Measurements from ENCODE around the gene ASRGL1. TPM values are rescaled to one million over a fixed set of nuclear protein-coding genes. Genes with fewer than 3 reads are reported as not detected.

ASRGL1 gene
- total RNA-seq, 1 experiment from 2014 or later, result 31.1 TPM

GRCh38 chr11:62400281-62400680, 63.0 kb downstream of the ASRGL1 start:
- H3K27ac Mint-ChIP-seq, result no peak overlapping the region
- no peak overlapping the region for H2BK15ac ChIP-seq (ENCODE audit: low read depth, low read length)
- no peaks in the 10 kb centered on the region; a peak in 1 of 7 replicates for H3K36me3 Mint-ChIP-seq (ENCODE audit: insufficient read depth in 1 of 3, low read depth in 3 of 3)

More at GRCh38 chr11:62400281-62400680, 63.0 kb downstream of the ASRGL1 start:
- DNase-seq, result no peak
- Histone ChIP-seq H3K56ac (ENCODE audit: insufficient read length, low read depth, low read length) (no peak overlapping the region), H4K8ac (replicated peaks; ENCODE audit: insufficient read length, low read depth, low read length) (no peak overlapping the region), H2BK12ac (ENCODE audit: insufficient read length, low read depth, low read length) (no peak overlapping the region), H3K23ac (ENCODE audit: insufficient read length, low read depth, low read length) (no peak overlapping the region), H4K20me1 (ENCODE audit: control insufficient read depth, insufficient read depth, insufficient read length) (no peaks in the 10 kb centered on the region), H4K5ac (ENCODE audit: insufficient read length, low read depth, low read length) (no peak overlapping the region), H2AFZ (ENCODE audit: low read length) (no peak overlapping the region), H4K91ac (ENCODE audit: insufficient read length, low read depth, low read length) (no peak overlapping the region), H3K9me3 (ENCODE audit: control insufficient read depth, low read depth, low read length) (no peaks in the 10 kb centered on the region), H3K27me3 (ENCODE audit: insufficient read depth, low read length) (no peaks in the 10 kb centered on the region), H3T11ph (ENCODE audit: low read length) (no peak overlapping the region), H3K4me1 (ENCODE audit: insufficient read depth, low read length) (peaks cover 2% of the 10 kb centered on the region; the same call in 1 of the 2 replicates), H3K79me1 (ENCODE audit: insufficient read depth, low read depth, low read length, poor library complexity, severe bottlenecking) (no peaks in the 10 kb centered on the region), H2AK5ac (ENCODE audit: insufficient read length, low read length) (no peak overlapping the region), H2BK5ac (ENCODE audit: insufficient read length, low read length) (no peak overlapping the region), H3K23me2 (ENCODE audit: insufficient read length, low read depth, low read length, poor library complexity, severe bottlenecking) (peaks cover 2% of the 10 kb centered on the region), H3K4ac (ENCODE audit: low read depth, low read length) (no peak overlapping the region), H3K14ac (ENCODE audit: insufficient read depth, low read length) (no peak overlapping the region), H3K9ac (ENCODE audit: extremely low read depth, insufficient read length, low read length) (no peak overlapping the region), H3K4me2 (ENCODE audit: insufficient read depth, insufficient read length, low read length) (no peak overlapping the region), H3K27ac (ENCODE audit: insufficient read length, low read depth, low read length) (no peak overlapping the region), H2BK20ac (ENCODE audit: low read depth, low read length, poor library complexity, severe bottlenecking) (no peak overlapping the region), H2BK120ac (ENCODE audit: low read depth, low read length, poor library complexity, severe bottlenecking) (no peak overlapping the region), H3K79me2 (ENCODE audit: insufficient read depth, low read length) (no peaks in the 10 kb centered on the region), H3K18ac (ENCODE audit: insufficient read length, low read depth, low read length) (no peak overlapping the region)
- peaks cover 21 to 53% of the 10 kb centered on the region in 2 experiments for H3K4me1 Mint-ChIP-seq
- peaks cover 4% of the 10 kb centered on the region for H3K27me3 Mint-ChIP-seq (ENCODE audit: low read depth)
- no CpG with 5 or more reads among the region's 6 CpGs for WGBS (ENCODE audit: extremely low coverage, insufficient read length, low lambda C conversion rate)
- no peak overlapping the region for H3K4me3 Mint-ChIP-seq
- H3K9me3 Mint-ChIP-seq, result no peaks in the 10 kb centered on the region
- no peak for TF ChIP-seq CTCF (conservative IDR thresholded peaks at IDR 0.05)
